Right atrium auricular region (tissue), 2 donors: ENCODE results near the gene SIK3. TPM values are rescaled to one million over a fixed set of nuclear protein-coding genes. Genes with fewer than 3 reads are reported as not detected.

Experiments used
- DNase-seq: peaks from one replicate; pipeline ENCODE4 v3.0.0-alpha.2; 2019; ENCODE audit warnings: low spot score
- H3K27ac ChIP-seq, 2 donors: fragments of 200-600 bp; sonication (generic); 1 replicate in 1 of 2; 2 replicates in 1 of 2; pipeline ENCODE4 v1.5.1; 2016 to 2019
- H3K27me3 ChIP-seq, 2 donors: fragments of 200-600 bp; sonication (generic); one replicate each; pipeline versions ENCODE4 v1.5.1 to v1.6.0; 2017 to 2019
- H3K36me3 ChIP-seq: fragments of 200-600 bp; sonication (generic); one replicate; pipeline ENCODE4 v1.5.1; 2016
- H3K4me1 ChIP-seq, 2 donors: fragments of 200-600 bp; sonication (generic); one replicate each; pipeline versions ENCODE4 v1.5.1 to v1.6.0; 2017 to 2019
- H3K4me3 ChIP-seq, 2 donors: fragments of 200-600 bp; sonication (generic); 1 replicate in 1 of 2; 2 replicates in 1 of 2; pipeline ENCODE4 v1.5.1; 2017 to 2019; ENCODE audit warnings: mild to moderate bottlenecking in 1 of 2, moderate library complexity in 1 of 2
- H3K9me3 ChIP-seq, 2 donors: fragments of 200-600 bp; sonication (generic); one replicate each; pipeline ENCODE4 v1.5.1; 2019
- CTCF ChIP-seq, 2 donors: fragments of 200-600 bp; sonication (generic); IDR thresholded peaks; one replicate each; pipeline ENCODE4 v1.5.1; 2019; ENCODE audit warnings: antibody characterized with exemption in 2 of 2
- total RNA-seq, 2 donors: library from RNA; depleted of rRNA; stranded (reverse); fragments of >200 nt; gene quantifications; one replicate each; pipeline ENCODE4 v1.1.0, GENCODE V29; 2016

The SIK3 gene
- total RNA-seq, 2 donors from 2014 or later = 27.0 to 40.1 TPM

GRCh38 chr11:116955949-116956348 is 142.3 kb downstream of the SIK3 start:
- Histone ChIP-seq H3K4me3 (no peak overlapping the region), H3K27ac (peak overlapping the region; percentile 40 to 49), H3K4me1 (peaks cover 0 to 21% of the 10 kb centered on the region in 2 donors), H3K36me3 (no peaks in the 10 kb centered on the region), H3K27me3 (no peaks in the 10 kb centered on the region), H3K9me3 (no peaks in the 10 kb centered on the region)
- no peak for TF ChIP-seq CTCF (IDR thresholded peaks at IDR 0.05)
- no peak for DNase-seq

GRCh38 chr11:116955548-116955947 is 142.7 kb downstream of the SIK3 start:
- Histone ChIP-seq H3K4me1 (peaks cover 0 to 17% of the 10 kb centered on the region in 2 donors), H3K9me3 (no peaks in the 10 kb centered on the region), H3K27ac (peak overlapping the region; percentile 40 to 49), H3K36me3 (peaks cover 3% of the 10 kb centered on the region), H3K4me3 (no peak overlapping the region), H3K27me3 (no peaks in the 10 kb centered on the region)
- no peak for DNase-seq
- TF ChIP-seq CTCF (IDR thresholded peaks at IDR 0.05) = no peak

- TF ChIP-seq CTCF (IDR thresholded peaks at IDR 0.05) = no peak
- no peaks in the 10 kb centered on the region for H3K9me3 ChIP-seq
- no peak overlapping the region for H3K4me3 ChIP-seq
- H3K36me3 ChIP-seq = peaks cover 6% of the 10 kb centered on the region
- DNase-seq = no peak
- H3K27ac ChIP-seq = peak overlapping the region in 1 of 2 donors; percentile 41
- peaks cover 0 to 16% of the 10 kb centered on the region in 2 donors for H3K4me1 ChIP-seq
- no peaks in the 10 kb centered on the region for H3K27me3 ChIP-seq
Measured at GRCh38 chr11:116953530-116954285, 144.5 kb downstream of the SIK3 start.

- Histone ChIP-seq H3K4me1 (peaks cover 0 to 5% of the 10 kb centered on the region in 2 donors), H3K9me3 (no peaks in the 10 kb centered on the region), H3K27me3 (no peaks in the 10 kb centered on the region), H3K36me3 (peaks cover 6% of the 10 kb centered on the region), H3K27ac (no peak overlapping the region), H3K4me3 (no peak overlapping the region)
- DNase-seq = no peak
- TF ChIP-seq CTCF (IDR thresholded peaks at IDR 0.05) = no peak
Measured at GRCh38 chr11:116951762-116952161, 146.5 kb downstream of the SIK3 start.

- no peak for DNase-seq
- Histone ChIP-seq H3K9me3 (no peaks in the 10 kb centered on the region), H3K27me3 (no peaks in the 10 kb centered on the region), H3K4me3 (no peak overlapping the region), H3K27ac (no peak overlapping the region), H3K4me1 (peaks cover 0 to 5% of the 10 kb centered on the region in 2 donors), H3K36me3 (peaks cover 6% of the 10 kb centered on the region)
- no peak for TF ChIP-seq CTCF (IDR thresholded peaks at IDR 0.05)
Measured at GRCh38 chr11:116950210-116950609, 148.0 kb downstream of the SIK3 start.

GRCh38 chr11:116948391-116948790 is 149.8 kb downstream of the SIK3 start:
- Histone ChIP-seq H3K27me3 (no peaks in the 10 kb centered on the region), H3K36me3 (peaks cover 6% of the 10 kb centered on the region), H3K27ac (no peak overlapping the region), H3K4me1 (peaks cover 0 to under 1% of the 10 kb centered on the region in 2 donors), H3K9me3 (no peaks in the 10 kb centered on the region), H3K4me3 (no peak overlapping the region)
- no peak for DNase-seq
- no peak for TF ChIP-seq CTCF (IDR thresholded peaks at IDR 0.05)
